HepG2 (cell line): ENCODE data around the gene SDR39U1. TPM values are rescaled to one million over a fixed set of nuclear protein-coding genes. Genes with fewer than 3 reads are reported as not detected.

Source experiments
- ATM ChIP-seq: fragments of 450-650 bp; IDR thresholded peaks from 2 replicates; pipeline ENCODE4 v1.7.1; 2017; ENCODE audit warnings: mild to moderate bottlenecking, borderline replicate concordance
- GMEB2 ChIP-seq: IDR thresholded peaks from 2 replicates; pipeline ENCODE4 v1.6.1; 2016; ENCODE audit warnings: missing biosample characterization, missing genetic modification reagents, low read depth
- ISX ChIP-seq: sonication (generic); formaldehyde crosslinking; conservative IDR thresholded peaks from 2 replicates; pipeline ENCODE4 v1.5.0; 2020; ENCODE audit warnings: missing genetic modification reagents
- MED8 ChIP-seq: sonication (generic); formaldehyde crosslinking; IDR thresholded peaks from 2 replicates; pipeline ENCODE4 v1.8.1; 2023; ENCODE audit warnings: mild to moderate bottlenecking, missing genetic modification reagents; ENCODE audit not compliant: insufficient replicate concordance
- MIXL1 ChIP-seq: IDR thresholded peaks from 2 replicates; pipeline ENCODE4 v1.6.1; 2016
- PAX8 ChIP-seq: sonication (generic); formaldehyde crosslinking; IDR thresholded peaks from 2 replicates; pipeline ENCODE4 v1.8.0; 2022; ENCODE audit warnings: mild to moderate bottlenecking, missing genetic modification reagents, borderline replicate concordance
- PRDM4 ChIP-seq: sonication (generic); formaldehyde crosslinking; IDR thresholded peaks from 2 replicates; pipeline ENCODE4 v1.9.0; 2021; ENCODE audit warnings: missing genetic modification reagents, borderline replicate concordance
- RBM22 ChIP-seq: fragments of 200-400 bp; formaldehyde crosslinking; optimal IDR thresholded peaks from 2 replicates; pipeline ENCODE3; 2017; ENCODE audit warnings: mild to moderate bottlenecking, low read length, moderate library complexity
- SPEN ChIP-seq: sonication (generic); formaldehyde crosslinking; IDR thresholded peaks from 2 replicates; pipeline ENCODE4 v1.5.1; 2020; ENCODE audit warnings: low read depth, mild to moderate bottlenecking, missing genetic modification reagents
- ZFP62 ChIP-seq: sonication (generic); formaldehyde crosslinking; IDR thresholded peaks from 2 replicates; pipeline ENCODE4 v1.4.0; 2020; ENCODE audit warnings: missing genetic modification reagents
- ZKSCAN1 ChIP-seq: fragments of 150-350 bp; IDR thresholded peaks from 2 replicates; pipeline ENCODE4 v1.6.1; 2014; ENCODE audit warnings: low read length
- ZNF256 ChIP-seq: sonication (generic); formaldehyde crosslinking; conservative IDR thresholded peaks from 2 replicates; pipeline ENCODE4 v1.4.0; 2020; ENCODE audit warnings: missing genetic modification reagents
- ZNF263 ChIP-seq: sonication (generic); formaldehyde crosslinking; IDR thresholded peaks from 2 replicates; pipeline ENCODE4 v1.4.0; 2020; ENCODE audit warnings: missing genetic modification reagents
- ZNF276 ChIP-seq: sonication (generic); formaldehyde crosslinking; IDR thresholded peaks from 2 replicates; pipeline ENCODE4 v1.4.0; 2020; ENCODE audit warnings: mild to moderate bottlenecking, low read depth, missing genetic modification reagents
- ZNF33A ChIP-seq: sonication (generic); formaldehyde crosslinking; IDR thresholded peaks from 2 replicates; pipeline ENCODE4 v1.5.1; 2020; ENCODE audit warnings: missing genetic modification reagents, mild to moderate bottlenecking, moderate library complexity, borderline replicate concordance
- ZNF33B ChIP-seq: sonication (generic); formaldehyde crosslinking; IDR thresholded peaks from 2 replicates; pipeline ENCODE4 v1.5.1; 2020; ENCODE audit warnings: mild to moderate bottlenecking, missing genetic modification reagents
- ZNF441 ChIP-seq: sonication (generic); formaldehyde crosslinking; IDR thresholded peaks from 2 replicates; pipeline ENCODE4 v1.7.0; 2021; ENCODE audit warnings: missing genetic modification reagents, borderline replicate concordance
- ZNF460 ChIP-seq: sonication (generic); formaldehyde crosslinking; IDR thresholded peaks from 2 replicates; pipeline ENCODE4 v1.5.1; 2020; ENCODE audit warnings: missing genetic modification reagents, mild to moderate bottlenecking, borderline replicate concordance
- ZNF558 ChIP-seq: sonication (generic); formaldehyde crosslinking; IDR thresholded peaks from 2 replicates; pipeline ENCODE4 v1.9.0; 2022; ENCODE audit warnings: mild to moderate bottlenecking, missing genetic modification reagents, borderline replicate concordance
- ZNF577 ChIP-seq: sonication (generic); formaldehyde crosslinking; IDR thresholded peaks from 2 replicates; pipeline ENCODE4 v1.4.0; 2020; ENCODE audit warnings: mild to moderate bottlenecking, low read depth, missing genetic modification reagents, borderline replicate concordance
- ZNF788 ChIP-seq: sonication (generic); formaldehyde crosslinking; IDR thresholded peaks from 2 replicates; pipeline ENCODE4 v1.5.0; 2020; ENCODE audit warnings: mild to moderate bottlenecking, missing genetic modification reagents, borderline replicate concordance
- ZSCAN12 ChIP-seq: sonication (generic); formaldehyde crosslinking; IDR thresholded peaks from 2 replicates; pipeline ENCODE4 v1.9.0; 2021; ENCODE audit warnings: mild to moderate bottlenecking, missing genetic modification reagents
- ZSCAN25 ChIP-seq: sonication (generic); formaldehyde crosslinking; IDR thresholded peaks from 2 replicates; pipeline ENCODE4 v1.8.0; 2022; ENCODE audit warnings: mild to moderate bottlenecking, missing genetic modification reagents
- polyA plus RNA-seq, 8 experiments: library from polyadenylated mRNA; depleted of rRNA in 3 of 8; stranded (reverse) in 7 of 8; unstranded in 1 of 8; fragments of >200 nt; fragmentation: Illumina TruSeq in 4 of 8; extraction: Trizol in 4 of 8; gene quantifications; 2 replicates each; pipeline versions ENCODE4 v1.2.1 to v1.2.3, GENCODE V29; 2011 to 2016; ENCODE audit warnings: low read depth in 4 of 8, missing spikeins in 1 of 8, mixed read lengths in 1 of 8; ENCODE audit not compliant: insufficient read depth in 1 of 8
- total RNA-seq, 5 experiments: library from RNA; depleted of rRNA; stranded (reverse); fragments of >200 nt; fragmentation: Illumina TruSeq; extraction: Trizol; gene quantifications; 2 replicates each; pipeline ENCODE4 v1.2.3, GENCODE V29; 2016; ENCODE audit warnings: low read depth in 1 of 5

SDR39U1 gene
- total and polyA plus RNA-seq, 2 of the 13 experiments (the other 11 are each of a cell fraction or from before 2014, with no cell fraction given), result 34.4 to 129 TPM

GRCh38 chr14:24426912-24427536 is 15.6 kb downstream of the SDR39U1 start (continued):
- TF ChIP-seq ZNF276 (CRISPR knock-in tag) (peak; percentile 84), ZNF577 (CRISPR knock-in tag) (no peak), SPEN (CRISPR knock-in tag) (peak; percentile 66; the same call in 1 of the 2 replicates), ZKSCAN1 (no peak), ISX (CRISPR knock-in tag) (no peak), GMEB2 (CRISPR knock-in tag) (no peak), PRDM4 (CRISPR knock-in tag) (no peak), ZFP62 (CRISPR knock-in tag) (no peak), ZNF256 (no peak), ZNF441 (CRISPR knock-in tag) (peak; percentile 91), ZNF33A (CRISPR knock-in tag) (no peak), ZNF558 (no peak), ZNF33B (CRISPR knock-in tag) (peak; percentile 46), ZSCAN12 (CRISPR knock-in tag) (no peak), PAX8 (CRISPR knock-in tag) (peak; percentile 80; the same call in 1 of the 2 replicates), ZNF460 (CRISPR knock-in tag) (no peak), ATM (no peak), ZSCAN25 (CRISPR knock-in tag) (no peak; the same call in none of the 2 replicates), MIXL1 (peak; percentile 86), ZNF788 (CRISPR knock-in tag) (peak; percentile 95; the same call in 1 of the 2 replicates), ZNF263 (CRISPR knock-in tag) (peak; percentile 79; the same call in 1 of the 2 replicates), RBM22 (no peak), MED8 (CRISPR knock-in tag) (no peak)
